GM23338 (cell line): Measurements from ENCODE around the gene SLC27A3. TPM values are rescaled to one million over a fixed set of nuclear protein-coding genes. Genes with fewer than 3 reads are reported as not detected.

Experiments used
- ATAC-seq: fragments of 200-7000 bp; cut with Tn5 transposase; 3 replicates; pipeline ENCODE4 v1.9.1; 2020
- DNase-seq: peaks from one replicate; pipeline ENCODE4 v3.0.0-alpha.2; 2015; ENCODE audit warnings: low spot score
- H2AFZ ChIP-seq: fragments of 200-600 bp; sonication (generic); 2 replicates; pipeline ENCODE4 v1.8.0; 2016; ENCODE audit warnings: antibody characterized with exemption, mild to moderate bottlenecking, moderate library complexity
- H3F3A ChIP-seq: fragments of 200-600 bp; sonication (generic); replicated peaks from 2 replicates; pipeline ENCODE4 v1.8.0; 2017; ENCODE audit warnings: antibody characterized with exemption, mixed run types, low read depth
- H3K27ac ChIP-seq: fragments of 200-600 bp; sonication (generic); 2 replicates; pipeline ENCODE4 v1.6.1; 2016; ENCODE audit warnings: low read depth
- H3K27me3 ChIP-seq: fragments of 200-600 bp; sonication (generic); 2 replicates; pipeline ENCODE4 v1.8.0; 2016; ENCODE audit warnings: mild to moderate bottlenecking, mixed run types, moderate library complexity; ENCODE audit not compliant: insufficient read depth
- H3K36me3 ChIP-seq: fragments of 200-600 bp; sonication (generic); 2 replicates; pipeline ENCODE4 v1.8.0; 2016; ENCODE audit warnings: mild to moderate bottlenecking; ENCODE audit not compliant: insufficient read depth
- H3K4me1 ChIP-seq: fragments of 200-600 bp; sonication (generic); 2 replicates; pipeline ENCODE4 v1.8.0; 2016; ENCODE audit warnings: mild to moderate bottlenecking, moderate library complexity; ENCODE audit not compliant: insufficient read depth
- H3K4me2 ChIP-seq: fragments of 200-600 bp; sonication (generic); 2 replicates; pipeline ENCODE4 v1.7.1; 2017; ENCODE audit warnings: mixed run types
- H3K4me3 ChIP-seq: fragments of 200-600 bp; sonication (generic); 2 replicates; pipeline ENCODE4 v1.6.1; 2016; ENCODE audit warnings: mixed run types
- H3K79me2 ChIP-seq: fragments of 200-600 bp; sonication (generic); replicated peaks from 2 replicates; pipeline ENCODE4 v1.8.0; 2017; ENCODE audit warnings: mild to moderate bottlenecking; ENCODE audit not compliant: insufficient read depth
- H3K9me2 ChIP-seq: fragments of 200-600 bp; sonication (generic); 2 replicates; pipeline ENCODE4 v1.8.0; 2017; ENCODE audit not compliant: insufficient read depth
- H4K20me1 ChIP-seq: fragments of 200-600 bp; sonication (generic); replicated peaks from 2 replicates; pipeline ENCODE4 v1.8.0; 2017; ENCODE audit warnings: mild to moderate bottlenecking; ENCODE audit not compliant: insufficient read depth
- H3K27ac Mint-ChIP-seq: 2 replicates; pipeline ENCODE4 v1.8.0; 2020; ENCODE audit warnings: inconsistent platforms, mild to moderate bottlenecking, moderate library complexity, mixed read lengths
- H3K27me3 Mint-ChIP-seq: 3 replicates; pipeline ENCODE4 v1.8.0; 2022; ENCODE audit warnings: low read depth, mild to moderate bottlenecking, moderate library complexity, mixed read lengths, inconsistent platforms; ENCODE audit not compliant: insufficient read depth, poor library complexity
- H3K36me3 Mint-ChIP-seq: 3 replicates; pipeline ENCODE4 v1.8.0; 2021; ENCODE audit warnings: low read depth, mild to moderate bottlenecking, inconsistent platforms, moderate library complexity, mixed read lengths
- H3K4me1 Mint-ChIP-seq: 3 replicates; pipeline ENCODE4 v1.8.0; 2020; ENCODE audit warnings: mild to moderate bottlenecking, inconsistent platforms, mixed read lengths
- H3K4me3 Mint-ChIP-seq: 3 replicates; pipeline ENCODE4 v1.8.0; 2021; ENCODE audit warnings: moderate library complexity, mild to moderate bottlenecking, inconsistent platforms, mixed read lengths
- H3K9me3 Mint-ChIP-seq: 3 replicates; pipeline ENCODE4 v1.8.0; 2020; ENCODE audit warnings: moderate library complexity, mild to moderate bottlenecking, inconsistent platforms, mixed read lengths
- CREB1 ChIP-seq: fragments of 250-450 bp; sonication (Bioruptor Pico); IDR thresholded peaks from 2 replicates; pipeline ENCODE4 v1.5.0; 2020; ENCODE audit warnings: low read depth, mild to moderate bottlenecking, moderate library complexity
- ETS1 ChIP-seq: IDR thresholded peaks from 2 replicates; pipeline ENCODE4 v1.6.1; 2016; ENCODE audit warnings: antibody characterized with exemption
- EZH2 ChIP-seq: fragments of 200-600 bp; sonication (generic); IDR thresholded peaks from one replicate; pipeline ENCODE4 v1.8.0; 2017; ENCODE audit warnings: antibody characterized with exemption, mild to moderate bottlenecking, low read depth; ENCODE audit not compliant: unreplicated experiment
- EZH2phosphoT487 ChIP-seq: fragments of 200-600 bp; sonication (generic); IDR thresholded peaks from one replicate; pipeline ENCODE4 v1.8.1; 2018; ENCODE audit warnings: antibody characterized with exemption; ENCODE audit not compliant: unreplicated experiment
- JUNB ChIP-seq: IDR thresholded peaks from one replicate; pipeline ENCODE4 v1.6.1; 2016; ENCODE audit warnings: antibody characterized with exemption; ENCODE audit not compliant: unreplicated experiment
- NANOG ChIP-seq: IDR thresholded peaks from 2 replicates; pipeline ENCODE4 v1.6.1; 2016; ENCODE audit warnings: antibody characterized with exemption, borderline replicate concordance
- POLR2AphosphoS5 ChIP-seq: IDR thresholded peaks from 2 replicates; pipeline ENCODE4 v1.6.1; 2016; ENCODE audit warnings: antibody characterized with exemption, low read depth
- REST ChIP-seq: IDR thresholded peaks from one replicate; pipeline ENCODE4 v1.6.1; 2018; ENCODE audit warnings: antibody characterized with exemption; ENCODE audit not compliant: unreplicated experiment
- STAT1 ChIP-seq: IDR thresholded peaks from one replicate; pipeline ENCODE4 v1.6.1; 2016; ENCODE audit warnings: antibody characterized with exemption; ENCODE audit not compliant: unreplicated experiment
- ZNF114 ChIP-seq: fragments of 250-450 bp; sonication (Bioruptor Pico); IDR thresholded peaks from 2 replicates; pipeline ENCODE4 v1.5.0; 2020; ENCODE audit warnings: mild to moderate bottlenecking, moderate library complexity
- ZNF462 ChIP-seq: fragments of 250-450 bp; sonication (Bioruptor Pico); IDR thresholded peaks from 2 replicates; pipeline ENCODE4 v1.5.0; 2020; ENCODE audit warnings: mild to moderate bottlenecking, moderate library complexity
- polyA plus RNA-seq: library from polyadenylated mRNA; unstranded; fragments of >200 nt; fragmentation: Nextera tagmentation; extraction: Ambion mirVana; gene quantifications from 2 replicates; pipeline ENCODE4 v1.2.1, GENCODE V29; 2016
- total RNA-seq: library from RNA; depleted of rRNA; stranded (reverse); fragments of >200 nt; shearing (Covaris generic); gene quantifications from 2 replicates; pipeline ENCODE4 v1.2.3, GENCODE V29; 2014
- TF ChIP-seq, protein P1 (sequence below), 2 experiments: fragments of 200-600 bp in 1 of 2; sonication (generic) in 1 of 2; conservative IDR thresholded peaks; 2 replicates each; pipeline versions ENCODE4 v1.5.1 to v1.6.1; 2016 to 2017; ENCODE audit warnings: antibody characterized with exemption in 2 of 2, low read depth in 2 of 2, mild to moderate bottlenecking in 2 of 2, moderate library complexity in 1 of 2

Gene SLC27A3
- total and polyA plus RNA-seq, 2 experiments from 2014 or later = 24.2 to 26.3 TPM

GRCh38 chr1:153805042-153805745 is 30.0 kb downstream of the SLC27A3 start:
- Histone ChIP-seq H3K27ac (peak overlapping the region; percentile 72), H4K20me1 (no peaks in the 10 kb centered on the region; the same call in 1 of the 2 replicates), H3K36me3 (peaks cover 5% of the 10 kb centered on the region), H3K27me3 (no peaks in the 10 kb centered on the region), H3K4me3 (no peak overlapping the region), H2AFZ (no peak overlapping the region), H3K79me2 (no peaks in the 10 kb centered on the region), H3F3A (no peaks in the 10 kb centered on the region), H3K9me2 (no peaks in the 10 kb centered on the region), H3K4me2 (no peak overlapping the region), H3K4me1 (peaks cover 7% of the 10 kb centered on the region; the same call in 1 of the 2 replicates)
- peaks cover 26% of the 10 kb centered on the region for H3K36me3 Mint-ChIP-seq
- peaks cover 5% of the 10 kb centered on the region for H3K27me3 Mint-ChIP-seq
- no peaks in the 10 kb centered on the region for H3K9me3 Mint-ChIP-seq
- DNase-seq (no peak), ATAC-seq (peak; percentile 25)
- H3K4me3 Mint-ChIP-seq = no peak overlapping the region
- TF ChIP-seq, protein P1, sequence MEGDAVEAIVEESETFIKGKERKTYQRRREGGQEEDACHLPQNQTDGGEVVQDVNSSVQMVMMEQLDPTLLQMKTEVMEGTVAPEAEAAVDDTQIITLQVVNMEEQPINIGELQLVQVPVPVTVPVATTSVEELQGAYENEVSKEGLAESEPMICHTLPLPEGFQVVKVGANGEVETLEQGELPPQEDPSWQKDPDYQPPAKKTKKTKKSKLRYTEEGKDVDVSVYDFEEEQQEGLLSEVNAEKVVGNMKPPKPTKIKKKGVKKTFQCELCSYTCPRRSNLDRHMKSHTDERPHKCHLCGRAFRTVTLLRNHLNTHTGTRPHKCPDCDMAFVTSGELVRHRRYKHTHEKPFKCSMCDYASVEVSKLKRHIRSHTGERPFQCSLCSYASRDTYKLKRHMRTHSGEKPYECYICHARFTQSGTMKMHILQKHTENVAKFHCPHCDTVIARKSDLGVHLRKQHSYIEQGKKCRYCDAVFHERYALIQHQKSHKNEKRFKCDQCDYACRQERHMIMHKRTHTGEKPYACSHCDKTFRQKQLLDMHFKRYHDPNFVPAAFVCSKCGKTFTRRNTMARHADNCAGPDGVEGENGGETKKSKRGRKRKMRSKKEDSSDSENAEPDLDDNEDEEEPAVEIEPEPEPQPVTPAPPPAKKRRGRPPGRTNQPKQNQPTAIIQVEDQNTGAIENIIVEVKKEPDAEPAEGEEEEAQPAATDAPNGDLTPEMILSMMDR (conservative IDR thresholded peaks at IDR 0.05; ENCODE audit: low read depth in 2 of 2) = no peak
- TF ChIP-seq CREB1 (CRISPR knock-in tag) (no peak), JUNB (no peak), ZNF114 (CRISPR knock-in tag) (no peak), EZH2 (no peak), ETS1 (no peak), NANOG (no peak), ZNF462 (CRISPR knock-in tag) (no peak), EZH2phosphoT487 (no peak), STAT1 (no peak), POLR2AphosphoS5 (no peak), REST (no peak)
- H3K4me1 Mint-ChIP-seq = peaks cover 12% of the 10 kb centered on the region
- peak overlapping the region; percentile 1; the same call in 1 of the 2 replicates for H3K27ac Mint-ChIP-seq
